BJ (cell line): ENCODE data around the gene MTHFD1L. TPM values are rescaled to one million over a fixed set of nuclear protein-coding genes. Genes with fewer than 3 reads are reported as not detected.
"Not testable (repeated sequence)": the region's sequence is repeated elsewhere in the genome, so short reads cannot be mapped to it uniquely, and the experiment has no call there.

Source experiments
- CTCF ChIA-PET: fragments of 350-600 bp; formaldehyde crosslinking; extraction: SDS; loops from one replicate; lab custom pipeline; 2021; ENCODE audit warnings: antibody characterized with exemption, inconsistent platforms; lab: Yijun Ruan, JAX
- POLR2A ChIA-PET: fragments of 300-600 bp; sonication (Branson Sonifier 250); formaldehyde crosslinking; extraction: SDS; loops from one replicate; lab custom pipeline; 2021; ENCODE audit warnings: antibody characterized with exemption; lab: Charles Lee
- DNase-seq: peaks from one replicate; pipeline ENCODE4 v3.0.0-alpha.2; 2011; ENCODE audit warnings: low read depth
- H3K27me3 ChIP-seq: 2 replicates; pipeline ENCODE4 v1.6.0; 2011; ENCODE audit warnings: low read length; ENCODE audit not compliant: control insufficient read depth, insufficient read depth
- H3K36me3 ChIP-seq: 2 replicates; pipeline ENCODE4 v1.5.1; 2011; ENCODE audit warnings: low read length; ENCODE audit not compliant: control insufficient read depth, insufficient read depth
- H3K4me3 ChIP-seq: 2 replicates; pipeline ENCODE4 v1.5.1; 2011; ENCODE audit warnings: low read depth, mild to moderate bottlenecking, control low read depth, low read length
- CTCF ChIP-seq: IDR thresholded peaks from 2 replicates; pipeline ENCODE4 v1.5.1; 2011; ENCODE audit warnings: low read depth, mild to moderate bottlenecking, control low read depth, inconsistent platforms, low read length, moderate library complexity; ENCODE audit not compliant: insufficient read depth
- polyA plus RNA-seq: library from polyadenylated mRNA; depleted of rRNA; stranded (reverse); fragments of >200 nt; gene quantifications from 2 replicates; pipeline ENCODE4 v1.2.3, GENCODE V29; 2011

The MTHFD1L gene
- polyA plus RNA-seq, 1 experiment, result 58.9 TPM

DNA sequence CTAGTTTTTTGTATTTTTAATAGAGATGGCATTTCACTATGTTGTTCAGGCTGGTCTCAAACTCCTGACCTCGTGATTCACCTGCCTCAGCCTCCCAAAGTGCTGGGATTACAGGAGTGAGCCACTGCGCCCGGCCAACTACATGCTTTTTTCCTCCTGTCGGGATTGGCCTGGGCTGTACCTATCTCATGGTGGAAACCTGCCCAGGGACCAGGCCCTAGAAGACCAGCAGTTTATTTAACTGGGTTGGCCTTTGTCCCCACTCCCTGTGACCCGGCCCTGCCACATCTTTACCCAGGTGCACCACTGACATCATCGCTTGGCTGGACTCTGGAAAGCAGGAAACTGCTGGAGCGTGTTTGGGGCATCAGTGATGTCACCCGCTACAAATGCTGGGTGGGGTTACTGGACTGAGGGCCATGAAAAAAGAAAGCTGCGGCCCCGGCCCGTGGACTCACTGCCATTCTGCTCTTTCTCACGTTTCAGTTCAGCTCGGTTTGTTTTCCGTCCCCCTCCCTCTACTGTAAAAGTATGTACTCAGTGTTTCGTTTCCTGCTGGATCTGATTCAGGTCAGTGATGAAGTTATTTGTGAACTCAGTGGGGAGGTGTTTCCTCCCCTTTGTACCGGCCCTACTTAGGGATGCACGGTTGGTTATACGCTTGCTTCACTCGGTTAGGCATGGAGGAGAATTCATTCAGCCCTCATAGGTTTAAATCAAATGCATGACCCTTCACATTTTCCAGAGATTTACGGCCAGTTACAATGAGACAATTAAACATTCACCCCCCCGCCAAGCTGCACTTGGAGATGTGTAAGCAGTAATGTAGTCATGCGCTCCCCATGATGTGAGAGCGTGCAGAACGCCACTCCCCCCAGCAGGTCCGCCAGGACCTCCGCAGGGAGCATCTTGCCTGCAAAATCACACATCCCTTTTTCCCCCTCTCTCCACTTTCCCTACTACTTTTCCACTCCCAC, 179.3 kb downstream of the MTHFD1L start:
- DNase-seq, result peak; percentile 58
- ChIA-PET CTCF (interaction anchor here (1.8 to 2.0 kb wide), 2 partner anchors 30 to 279 kb away, joined by 5 to 6 read pairs; no protein-coding TSS in a partner anchor), POLR2A (no interaction called here)

DNA sequence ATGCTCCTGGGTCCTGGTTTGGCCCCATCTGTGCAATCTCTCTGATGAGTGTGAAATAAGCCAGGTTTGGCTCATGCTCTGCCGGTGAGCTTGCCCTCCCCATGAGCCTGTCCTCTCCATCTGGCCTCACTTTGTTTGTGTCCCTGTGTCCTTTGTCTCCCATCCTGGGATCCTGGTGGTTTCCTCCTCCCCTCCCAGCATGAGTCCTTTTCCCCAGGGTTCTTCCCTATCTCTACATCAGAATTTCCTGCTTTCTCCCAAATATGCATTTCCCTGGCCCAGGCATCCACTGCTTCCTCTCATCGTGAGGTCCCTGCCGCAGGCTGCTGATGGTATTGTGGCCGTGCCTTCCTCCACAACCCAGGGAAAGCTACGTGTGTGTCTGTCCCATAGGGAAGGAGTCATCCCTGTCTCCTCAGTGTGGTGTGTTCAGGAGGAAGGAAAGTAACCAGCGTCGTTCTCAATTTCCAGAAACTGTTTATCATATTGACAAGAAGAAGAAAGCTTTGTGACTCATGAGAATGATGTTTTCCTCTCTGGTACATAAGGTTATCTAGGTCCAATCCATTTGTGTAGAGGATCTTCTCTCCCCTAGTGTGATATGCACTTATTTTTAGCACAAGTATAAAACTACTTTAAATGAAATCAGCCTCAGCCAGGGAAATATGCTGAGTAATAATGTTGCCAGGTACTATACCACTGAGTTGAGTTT, 180.2 kb downstream of the MTHFD1L start:
- H3K27me3 ChIP-seq, DNase-seq, POLR2A ChIA-PET, H3K4me3 ChIP-seq: not testable (repeated sequence)
- H3K36me3 ChIP-seq, result peaks cover 10% of the 10 kb centered on the region
- CTCF ChIA-PET, result interaction anchor here (1.8 to 2.0 kb wide), 2 partner anchors 31 to 279 kb away, joined by 5 to 6 read pairs; no protein-coding TSS in a partner anchor

More for the DNA sequence above, 179.3 kb downstream of the MTHFD1L start:
- H3K27me3 ChIP-seq, result no peaks in the 10 kb centered on the region
- H3K4me3 ChIP-seq, result no peak overlapping the region
- H3K36me3 ChIP-seq, result peaks cover 12% of the 10 kb centered on the region
- TF ChIP-seq CTCF, result no peak

DNA sequence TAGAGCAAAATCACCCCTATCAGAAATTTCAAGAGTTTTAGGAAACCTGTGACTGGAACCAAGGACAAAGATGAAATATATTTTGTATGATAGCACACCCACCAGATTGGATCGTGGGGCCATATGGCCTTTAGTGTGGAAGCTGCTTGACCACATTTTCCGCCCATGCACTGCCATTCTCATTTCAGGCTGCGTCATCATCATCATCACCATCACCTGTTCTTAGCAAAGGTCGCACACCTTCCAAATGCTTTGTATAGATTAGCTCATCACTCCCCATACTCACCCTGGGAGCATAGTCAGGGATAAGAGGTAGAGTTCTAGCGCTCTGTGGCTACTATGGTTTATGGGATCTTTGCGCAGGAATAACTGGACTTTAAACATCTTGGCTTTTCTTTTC, 185.7 kb downstream of the MTHFD1L start:
- POLR2A ChIA-PET, result no interaction called here
- Histone ChIP-seq H3K36me3 (peaks cover 11% of the 10 kb centered on the region), H3K27me3 (no peaks in the 10 kb centered on the region), H3K4me3 (no peak overlapping the region)
- no peak for DNase-seq
- no peak for TF ChIP-seq CTCF
- CTCF ChIA-PET, result interaction anchor here (1.5 kb wide), 1 partner anchor 11 kb away, joined by 7 read pairs; no protein-coding TSS in a partner anchor

DNA sequence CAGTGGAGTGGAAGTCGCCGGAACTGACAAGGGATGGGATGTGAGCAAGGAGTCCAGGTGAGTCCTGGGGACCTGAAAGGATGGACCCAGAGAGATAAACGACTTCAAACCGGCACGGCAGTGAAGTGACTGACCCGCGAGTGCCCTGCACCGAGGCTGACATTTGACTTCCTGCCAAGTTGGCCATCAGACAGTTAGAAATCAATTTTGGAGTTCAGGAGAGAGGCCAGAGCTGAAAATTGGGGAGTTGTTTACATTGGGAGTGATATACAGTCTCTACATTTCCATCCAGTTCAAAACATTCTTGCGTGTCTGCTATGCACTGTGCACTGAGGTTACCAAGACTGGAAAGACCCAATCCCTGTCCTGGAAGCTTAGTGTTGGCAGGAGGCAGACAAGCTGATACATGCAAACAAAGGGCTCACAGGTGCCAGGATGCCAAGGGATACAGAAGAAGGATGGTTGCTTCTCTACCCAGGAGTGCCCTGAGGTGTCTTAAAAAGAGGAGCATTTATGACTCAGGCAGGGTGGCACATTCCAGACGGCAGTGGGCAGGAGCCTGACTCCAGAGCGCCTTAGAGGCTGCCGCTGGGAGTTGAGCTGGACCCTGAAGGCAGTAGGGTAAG, 186.6 kb downstream of the MTHFD1L start:
- CTCF ChIA-PET, result interaction anchor here (0.5 to 1.0 kb wide), 2 partner anchors 49 to 273 kb away, joined by 3 read pairs; no protein-coding TSS in a partner anchor
- peaks cover 11% of the 10 kb centered on the region for H3K36me3 ChIP-seq
- TF ChIP-seq CTCF, result no peak

GRCh38 chr6:151054306-151054705, 188.8 kb downstream of the MTHFD1L start:
- Histone ChIP-seq H3K36me3 (peaks cover 8% of the 10 kb centered on the region; the same call in 1 of the 2 replicates), H3K4me3 (no peak overlapping the region), H3K27me3 (no peaks in the 10 kb centered on the region)
- DNase-seq, result no peak
- TF ChIP-seq CTCF, result no peak
- CTCF ChIA-PET, result no interaction called here
- POLR2A ChIA-PET, result no interaction called here

More for the DNA sequence above, 186.6 kb downstream of the MTHFD1L start:
- Histone ChIP-seq H3K27me3 (no peaks in the 10 kb centered on the region), H3K4me3 (no peak overlapping the region)
- DNase-seq, result no peak
- POLR2A ChIA-PET, result no interaction called here
